OCI-LY1 (cell line): Measurements from ENCODE around the gene CLVS2.

Experiments
- H2AFZ ChIP-seq: fragments of 200-600 bp; sonication (generic), shearing (Covaris generic); 2 replicates; pipeline ENCODE4 v1.6.0; 2014; ENCODE audit warnings: antibody characterized with exemption, mild to moderate bottlenecking, low read length
- H3F3A ChIP-seq: fragments of 200-600 bp; sonication (generic), shearing (Covaris generic); 2 replicates; pipeline ENCODE4 v1.6.0; 2014; ENCODE audit warnings: mild to moderate bottlenecking, antibody characterized with exemption, low read length, moderate library complexity; ENCODE audit not compliant: insufficient read depth
- H3K27ac ChIP-seq: fragments of 200-600 bp; sonication (generic); 2 replicates; pipeline ENCODE4 v1.5.1; 2014; ENCODE audit warnings: low read length, mixed run types, mild to moderate bottlenecking, low read depth; ENCODE audit not compliant: poor library complexity, severe bottlenecking
- H3K27me3 ChIP-seq: fragments of 200-600 bp; sonication (generic); 2 replicates; pipeline ENCODE4 v1.6.0; 2014; ENCODE audit warnings: antibody characterized with exemption, mild to moderate bottlenecking, low read length, moderate library complexity; ENCODE audit not compliant: insufficient read depth
- H3K36me3 ChIP-seq: fragments of 200-600 bp; sonication (generic); 2 replicates; pipeline ENCODE4 v1.6.1; 2014; ENCODE audit warnings: mild to moderate bottlenecking, antibody characterized with exemption, low read length, moderate library complexity, mixed read lengths; ENCODE audit not compliant: insufficient read depth
- H3K4me1 ChIP-seq: fragments of 200-600 bp; sonication (generic); 2 replicates; pipeline ENCODE4 v1.5.1; 2014; ENCODE audit warnings: mild to moderate bottlenecking, low read length, moderate library complexity; ENCODE audit not compliant: insufficient read depth, severe bottlenecking
- H3K4me2 ChIP-seq: fragments of 200-600 bp; sonication (generic), shearing (Covaris generic); 2 replicates; pipeline ENCODE4 v1.6.1; 2014; ENCODE audit warnings: low read length
- H3K4me3 ChIP-seq: fragments of 200-600 bp; sonication (generic); 2 replicates; pipeline ENCODE4 v1.5.1; 2014; ENCODE audit warnings: low read length, low read depth, mild to moderate bottlenecking, mixed read lengths; ENCODE audit not compliant: poor library complexity, severe bottlenecking
- H3K79me2 ChIP-seq: fragments of 200-600 bp; shearing (Covaris generic); 2 replicates; pipeline ENCODE4 v1.6.1; 2016; ENCODE audit warnings: mixed run types, low read length, mixed read lengths; ENCODE audit not compliant: insufficient read depth
- H3K9ac ChIP-seq: fragments of 200-600 bp; sonication (generic), shearing (Covaris generic); 2 replicates; pipeline ENCODE4 v1.6.1; 2014; ENCODE audit warnings: mild to moderate bottlenecking, low read length, mixed read lengths
- H3K9me2 ChIP-seq: fragments of 200-600 bp; sonication (generic), shearing (Covaris generic); 2 replicates; pipeline ENCODE4 v1.6.1; 2014; ENCODE audit warnings: low read depth, mild to moderate bottlenecking, low read length, mixed read lengths
- H3K9me3 ChIP-seq: fragments of 200-600 bp; shearing (Covaris generic); 2 replicates; pipeline ENCODE4 v1.6.1; 2014; ENCODE audit warnings: low read length, mixed read lengths
- H4K20me1 ChIP-seq: fragments of 200-600 bp; sonication (generic), shearing (Covaris generic); 2 replicates; pipeline ENCODE4 v1.6.0; 2016; ENCODE audit warnings: mild to moderate bottlenecking, low read length; ENCODE audit not compliant: insufficient read depth
- CTCF ChIP-seq: fragments of 200-600 bp; sonication (generic), shearing (Covaris generic); IDR thresholded peaks from 2 replicates; pipeline ENCODE4 v1.5.1; 2017; ENCODE audit warnings: mild to moderate bottlenecking, antibody characterized with exemption, low read length, moderate library complexity, mixed read lengths
- EZH2 ChIP-seq: fragments of 200-600 bp; sonication (generic), shearing (Covaris generic); IDR thresholded peaks from 2 replicates; pipeline ENCODE4 v1.8.0; 2017; ENCODE audit warnings: borderline replicate concordance, mixed run types, mild to moderate bottlenecking, antibody characterized with exemption, low read length, moderate library complexity, mixed read lengths

Gene CLVS2

GRCh38 chr6:123089226-123089625 lies 93.2 kb downstream of the CLVS2 start:
- no peaks in the 10 kb centered on the region for H3K9me3 ChIP-seq
- no peaks in the 10 kb centered on the region for H4K20me1 ChIP-seq
- no peaks in the 10 kb centered on the region for H3K36me3 ChIP-seq
- H3K79me2 ChIP-seq = no peaks in the 10 kb centered on the region
- H2AFZ ChIP-seq = no peak overlapping the region
- no peaks in the 10 kb centered on the region for H3K27me3 ChIP-seq
- no peak for TF ChIP-seq CTCF
- no peak for TF ChIP-seq EZH2
- H3K9me2 ChIP-seq = no peaks in the 10 kb centered on the region
- H3K27ac ChIP-seq = no peak overlapping the region
- H3F3A ChIP-seq = no peaks in the 10 kb centered on the region
- H3K4me3 ChIP-seq = no peak overlapping the region
- H3K4me1 ChIP-seq = no peaks in the 10 kb centered on the region
- no peak overlapping the region for H3K9ac ChIP-seq
- no peak overlapping the region for H3K4me2 ChIP-seq

GRCh38 chr6:123091091-123091895 lies 95.3 kb downstream of the CLVS2 start:
- no peaks in the 10 kb centered on the region for H3K27me3 ChIP-seq
- H3K4me3 ChIP-seq = no peak overlapping the region
- H3K27ac ChIP-seq = no peak overlapping the region
- no peaks in the 10 kb centered on the region for H3F3A ChIP-seq
- H3K9ac ChIP-seq = no peak overlapping the region
- H3K36me3 ChIP-seq = no peaks in the 10 kb centered on the region
- TF ChIP-seq EZH2 = no peak
- H3K9me2 ChIP-seq = no peaks in the 10 kb centered on the region
- no peaks in the 10 kb centered on the region for H3K4me1 ChIP-seq
- H3K9me3 ChIP-seq = no peaks in the 10 kb centered on the region
- H3K79me2 ChIP-seq = no peaks in the 10 kb centered on the region
- no peaks in the 10 kb centered on the region for H4K20me1 ChIP-seq
- H3K4me2 ChIP-seq = no peak overlapping the region
- H2AFZ ChIP-seq = no peak overlapping the region

GRCh38 chr6:123091896-123092271 lies 95.8 kb downstream of the CLVS2 start:
- no peaks in the 10 kb centered on the region for H3K27me3 ChIP-seq
- H3K4me3 ChIP-seq = no peak overlapping the region
- H3K27ac ChIP-seq = no peak overlapping the region
- no peaks in the 10 kb centered on the region for H3K36me3 ChIP-seq
- H3K9me2 ChIP-seq = no peaks in the 10 kb centered on the region
- H2AFZ ChIP-seq = no peak overlapping the region
- no peaks in the 10 kb centered on the region for H3K9me3 ChIP-seq
- H4K20me1 ChIP-seq = no peaks in the 10 kb centered on the region
- H3K9ac ChIP-seq = no peak overlapping the region
- no peak for TF ChIP-seq CTCF
- no peak for TF ChIP-seq EZH2
- H3F3A ChIP-seq = no peaks in the 10 kb centered on the region
- no peaks in the 10 kb centered on the region for H3K4me1 ChIP-seq
- H3K79me2 ChIP-seq = no peaks in the 10 kb centered on the region
- no peak overlapping the region for H3K4me2 ChIP-seq

- Histone ChIP-seq H3K9me3 (no peaks in the 10 kb centered on the region), H4K20me1 (no peaks in the 10 kb centered on the region), H3K4me1 (no peaks in the 10 kb centered on the region), H3K27me3 (no peaks in the 10 kb centered on the region), H2AFZ (no peak overlapping the region), H3K4me3 (no peak overlapping the region), H3K4me2 (no peak overlapping the region), H3K79me2 (no peaks in the 10 kb centered on the region), H3K27ac (no peak overlapping the region), H3K9me2 (no peaks in the 10 kb centered on the region), H3K36me3 (no peaks in the 10 kb centered on the region), H3K9ac (no peak overlapping the region), H3F3A (no peaks in the 10 kb centered on the region)
- TF ChIP-seq CTCF (no peak), EZH2 (no peak)
Observed at GRCh38 chr6:123094795-123095194, 98.8 kb downstream of the CLVS2 start.
